ENCODE measurements around the gene NAALADL1. TPM values are rescaled to one million over a fixed set of nuclear protein-coding genes. Genes with fewer than 3 reads are reported as not detected.

Gene NAALADL1
- total and polyA plus RNA-seq, 8 donors, result 8.5 to 20.7 (median 13.7) TPM

DNA sequence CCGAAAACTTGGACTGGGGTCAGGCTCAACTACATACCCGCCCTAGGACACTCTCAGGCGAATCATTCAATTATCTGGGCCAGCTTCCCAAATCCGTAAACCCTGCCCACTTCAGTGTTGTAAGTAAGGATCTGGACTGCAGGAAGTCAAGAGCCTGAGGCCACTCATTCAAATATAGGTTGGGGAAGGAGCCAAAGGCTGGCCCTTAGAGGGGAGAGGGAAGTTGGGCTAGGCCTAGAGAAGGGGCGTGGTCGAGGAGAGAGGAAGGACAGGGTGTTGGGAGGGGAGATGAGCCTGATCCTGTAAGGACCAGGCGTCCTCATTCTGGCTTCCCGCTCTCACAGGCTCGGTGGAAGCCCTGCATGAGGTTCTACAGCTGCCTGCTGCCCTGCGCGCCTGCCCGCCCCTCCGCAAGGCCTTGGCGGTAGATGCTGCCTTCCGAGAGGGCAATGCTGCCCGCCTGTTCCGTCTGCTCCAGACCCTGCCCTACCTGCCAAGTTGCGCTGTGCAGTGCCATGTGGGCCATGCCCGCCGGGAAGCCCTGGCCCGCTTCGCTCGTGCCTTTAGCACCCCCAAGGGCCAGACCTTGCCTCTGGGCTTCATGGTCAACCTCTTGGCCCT lies 14.4 kb downstream of the NAALADL1 start:
- DNase-seq (peak in 3 of 4 donors; percentile 16 to 83 (median 77)), ATAC-seq (peak; percentile 40)
- intact Hi-C loops (cut with DNase I), result no loop called here
- TF ChIP-seq, protein P1, sequence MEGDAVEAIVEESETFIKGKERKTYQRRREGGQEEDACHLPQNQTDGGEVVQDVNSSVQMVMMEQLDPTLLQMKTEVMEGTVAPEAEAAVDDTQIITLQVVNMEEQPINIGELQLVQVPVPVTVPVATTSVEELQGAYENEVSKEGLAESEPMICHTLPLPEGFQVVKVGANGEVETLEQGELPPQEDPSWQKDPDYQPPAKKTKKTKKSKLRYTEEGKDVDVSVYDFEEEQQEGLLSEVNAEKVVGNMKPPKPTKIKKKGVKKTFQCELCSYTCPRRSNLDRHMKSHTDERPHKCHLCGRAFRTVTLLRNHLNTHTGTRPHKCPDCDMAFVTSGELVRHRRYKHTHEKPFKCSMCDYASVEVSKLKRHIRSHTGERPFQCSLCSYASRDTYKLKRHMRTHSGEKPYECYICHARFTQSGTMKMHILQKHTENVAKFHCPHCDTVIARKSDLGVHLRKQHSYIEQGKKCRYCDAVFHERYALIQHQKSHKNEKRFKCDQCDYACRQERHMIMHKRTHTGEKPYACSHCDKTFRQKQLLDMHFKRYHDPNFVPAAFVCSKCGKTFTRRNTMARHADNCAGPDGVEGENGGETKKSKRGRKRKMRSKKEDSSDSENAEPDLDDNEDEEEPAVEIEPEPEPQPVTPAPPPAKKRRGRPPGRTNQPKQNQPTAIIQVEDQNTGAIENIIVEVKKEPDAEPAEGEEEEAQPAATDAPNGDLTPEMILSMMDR (IDR thresholded peaks at IDR 0.05), result no peak
- Histone ChIP-seq H3K27ac (peak overlapping the region; percentile 26 to 61), H3K36me3 (peaks cover 0 to 26% of the 10 kb centered on the region in 2 donors), H3K4me3 (no peak overlapping the region), H3K27me3 (no peaks in the 10 kb centered on the region), H3K4me1 (peaks cover 23 to 68% of the 10 kb centered on the region in 2 donors), H3K9me3 (no peaks in the 10 kb centered on the region)

DNA sequence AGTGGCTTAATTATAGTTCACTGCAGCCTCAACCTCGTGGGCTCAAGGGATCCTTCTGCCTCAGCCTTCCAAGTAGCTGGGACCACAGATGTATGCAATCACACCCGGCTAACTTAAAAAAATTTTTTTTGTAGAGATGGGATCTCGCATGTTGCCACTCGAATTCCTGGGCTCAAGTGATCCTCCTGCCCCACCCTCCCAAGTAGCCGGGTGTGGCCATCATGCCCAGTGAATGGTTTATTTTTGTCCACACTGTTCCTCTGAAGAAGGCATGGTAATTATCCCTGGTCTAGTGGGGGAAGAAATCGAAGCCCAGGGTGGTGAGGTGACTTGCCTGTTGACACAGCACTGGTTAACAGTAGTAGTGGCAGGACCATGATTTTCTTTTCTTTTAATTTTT lies 15.5 kb downstream of the NAALADL1 start:
- TF ChIP-seq, protein P1 (IDR thresholded peaks at IDR 0.05), result no peak
- ATAC-seq, result no peak
- Histone ChIP-seq H3K9me3 (no peaks in the 10 kb centered on the region), H3K27ac (peak overlapping the region in 1 of 2 donors; percentile 61), H3K27me3 (no peaks in the 10 kb centered on the region), H3K36me3 (peaks cover 0 to 36% of the 10 kb centered on the region in 2 donors), H3K4me3 (no peak overlapping the region), H3K4me1 (peaks cover 23 to 65% of the 10 kb centered on the region in 2 donors)
- intact Hi-C loops (cut with DNase I), result no loop called here
- no peak for DNase-seq

DNA sequence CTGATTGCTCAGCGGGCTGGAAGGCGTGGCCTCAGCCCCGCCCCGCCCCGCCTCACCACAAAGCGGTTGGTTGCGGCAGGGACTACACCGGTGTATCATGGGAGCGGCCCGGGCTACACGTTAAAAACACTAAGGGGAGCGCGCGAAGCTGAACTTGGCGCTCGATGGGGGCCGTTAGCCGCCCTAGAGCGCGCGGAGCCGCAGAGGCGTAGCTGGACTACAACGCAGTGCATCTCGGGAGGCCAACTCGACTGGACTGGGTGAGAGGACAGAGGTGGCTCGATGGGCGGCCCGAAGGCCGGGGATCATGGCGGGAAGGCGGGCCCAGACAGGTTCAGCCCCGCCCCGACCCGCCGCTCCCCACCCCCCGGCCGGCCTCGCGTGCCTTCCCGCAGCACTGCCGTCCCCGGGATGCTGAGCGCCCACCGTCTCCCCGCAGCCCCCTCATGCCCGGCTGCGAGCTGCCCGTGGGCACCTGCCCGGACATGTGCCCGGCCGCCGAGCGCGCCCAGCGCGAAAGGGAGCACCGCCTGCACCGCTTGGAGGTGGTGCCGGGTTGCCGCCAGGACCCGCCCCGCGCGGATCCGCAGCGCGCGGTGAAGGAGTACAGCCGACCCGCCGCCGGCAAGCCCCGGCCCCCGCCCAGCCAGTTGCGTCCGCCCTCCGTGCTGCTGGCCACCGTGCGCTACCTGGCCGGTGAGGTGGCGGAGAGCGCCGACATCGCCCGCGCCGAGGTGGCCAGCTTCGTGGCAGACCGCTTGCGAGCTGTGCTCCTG lies 17.3 kb downstream of the NAALADL1 start, which contains the start of gene SAC3D1:
Gene SAC3D1, plus strand, starts transcription at position 364 of the 776 bp plus-strand sequence. Its CDS starts 83 bp downstream, at position 447.
- Histone ChIP-seq H3K9me3 (no peaks in the 10 kb centered on the region), H3K4me3 (peak within 1 kb of the TSS; percentile 75 to 89), H3K27ac (peak within 1 kb of the TSS; percentile 87 to 95), H3K36me3 (peaks cover 0 to 55% of the 10 kb centered on the region in 2 donors), H3K27me3 (no peaks in the 10 kb centered on the region), H3K4me1 (peaks cover 23 to 46% of the 10 kb centered on the region in 2 donors)
- ATAC-seq, result peak; percentile 94
- TF ChIP-seq, protein P1 (IDR thresholded peaks at IDR 0.05), result no peak
- intact Hi-C loops (cut with DNase I), result no loop called here
- DNase-seq, result peak; percentile 88 to 95 (median 94)

DNA sequence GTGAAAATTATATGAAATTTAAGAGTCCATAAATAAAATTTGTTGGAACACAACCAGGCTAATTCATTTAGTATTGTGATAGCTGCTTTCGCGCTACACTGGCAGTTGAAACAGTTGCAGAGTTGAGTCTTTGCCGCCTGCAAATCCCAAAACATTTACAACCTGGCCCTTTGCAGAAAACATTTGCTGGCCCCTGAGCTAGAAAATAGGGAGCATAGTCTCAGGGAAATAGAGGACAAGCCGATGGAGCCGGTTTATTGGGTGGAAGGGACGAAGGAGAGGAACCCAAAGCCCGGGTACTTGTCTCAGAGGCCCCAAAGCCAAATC lies 17.9 kb downstream of the NAALADL1 start:
- ATAC-seq (no peak), DNase-seq (no peak)
- Histone ChIP-seq H3K27me3 (no peaks in the 10 kb centered on the region), H3K36me3 (peaks cover 0 to 56% of the 10 kb centered on the region in 2 donors), H3K27ac (peak overlapping the region; percentile 87 to 95), H3K9me3 (no peaks in the 10 kb centered on the region), H3K4me3 (peak overlapping the region; percentile 75 to 89), H3K4me1 (peaks cover 23 to 45% of the 10 kb centered on the region in 2 donors)
- TF ChIP-seq, protein P1 (IDR thresholded peaks at IDR 0.05), result no peak
- intact Hi-C loops (cut with DNase I), result no loop called here

DNA sequence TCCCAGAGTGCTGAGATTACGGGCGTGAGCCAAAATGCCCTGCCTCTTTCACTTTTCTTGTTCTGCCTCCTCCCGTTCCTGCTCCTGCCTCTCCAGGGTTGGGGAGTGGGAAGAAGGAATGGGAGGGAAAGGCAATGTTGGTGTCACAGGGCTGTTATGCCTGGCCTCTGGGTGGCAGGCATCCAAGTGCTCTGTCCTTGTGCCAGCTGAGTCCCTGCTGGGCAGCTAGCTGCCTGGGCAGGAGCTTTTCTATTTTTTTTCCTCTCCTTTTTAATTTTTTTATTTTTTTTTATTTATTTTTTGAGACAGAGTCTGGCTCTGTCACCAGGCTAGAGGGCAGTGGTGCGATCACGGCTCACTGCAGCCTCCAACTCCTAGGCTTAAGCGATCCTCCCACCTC lies 21.4 kb downstream of the NAALADL1 start:
- peaks cover 0 to 76% of the 10 kb centered on the region in 2 donors for H3K36me3 ChIP-seq
- ATAC-seq, result peak; percentile 6
- no peak overlapping the region for H3K27ac ChIP-seq
- H3K27me3 ChIP-seq, result no peaks in the 10 kb centered on the region
- peak in 2 of 4 donors; percentile 54 to 74 for DNase-seq
- intact Hi-C loops (cut with DNase I), result no loop called here
- TF ChIP-seq, protein P1 (IDR thresholded peaks at IDR 0.05), result no peak
- H3K9me3 ChIP-seq, result no peaks in the 10 kb centered on the region
- peaks cover 3 to 19% of the 10 kb centered on the region in 2 donors for H3K4me1 ChIP-seq
- no peak overlapping the region for H3K4me3 ChIP-seq
